Activated T-helper 1 cell treated with anti-CD3 and anti-CD28 coated beads, Interleukin-2, amount 50 U/mL, for 16 hours (primary cell): Measurements from ENCODE around the gene ADAMTS4.
A peak's percentile ranks its signal among the peaks of the same experiment; 100 is the strongest.

Experiments
- DNase-seq, 2 donors: peaks; one replicate each; pipeline ENCODE4 v3.0.0-alpha.2; 2020; ENCODE audit warnings: low read depth in 1 of 2, low spot score in 1 of 2

The ADAMTS4 gene

GRCh38 chr1:161174911-161175310 is 23.9 kb downstream of the ADAMTS4 start:
- no peak for DNase-seq

GRCh38 chr1:161173711-161174110 is 25.1 kb downstream of the ADAMTS4 start:
- DNase-seq = no peak

GRCh38 chr1:161172776-161173376 is 26.0 kb downstream of the ADAMTS4 start:
- no peak for DNase-seq

- no peak for DNase-seq
These were observed 26.5 kb downstream of the ADAMTS4 start for GRCh38 chr1:161172349-161172748.

GRCh38 chr1:161171696-161172095 is 27.2 kb downstream of the ADAMTS4 start:
- no peak for DNase-seq

GRCh38 chr1:161171191-161171590 is 27.7 kb downstream of the ADAMTS4 start:
- DNase-seq = no peak

GRCh38 chr1:161168906-161169305 is 29.9 kb downstream of the ADAMTS4 start:
- DNase-seq = no peak

- no peak for DNase-seq
These were observed 31.9 kb downstream of the ADAMTS4 start for GRCh38 chr1:161166669-161167548.

GRCh38 chr1:161165742-161166668 is 32.8 kb downstream of the ADAMTS4 start, which contains the start of gene PPOX:
Gene PPOX, plus strand, starts transcription at chr1:161166426. Its CDS starts 422 bp downstream, at chr1:161166848.
- DNase-seq = peak; percentile 84 to 85

- DNase-seq = no peak
These were observed 33.8 kb downstream of the ADAMTS4 start for GRCh38 chr1:161164901-161165610.

GRCh38 chr1:161163793-161164192 is 35.1 kb downstream of the ADAMTS4 start:
- DNase-seq = no peak

GRCh38 chr1:161162806-161163205 is 36.0 kb downstream of the ADAMTS4 start:
- no peak for DNase-seq

- DNase-seq = no peak
These were observed 36.8 kb downstream of the ADAMTS4 start for GRCh38 chr1:161162052-161162451.

- no peak for DNase-seq
These were observed 37.2 kb downstream of the ADAMTS4 start for GRCh38 chr1:161161652-161162051.

GRCh38 chr1:161160671-161161145 is 38.1 kb downstream of the ADAMTS4 start:
- DNase-seq = no peak

GRCh38 chr1:161159913-161160243 is 39.0 kb downstream of the ADAMTS4 start:
- DNase-seq = no peak

GRCh38 chr1:161159087-161159912 is 39.6 kb downstream of the ADAMTS4 start, which contains the start of gene USP21:
Gene USP21, plus strand, starts transcription at chr1:161159500. Its CDS starts 1,141 bp downstream, at chr1:161160641.
- DNase-seq = peak; percentile 80 to 88

GRCh38 chr1:161158316-161159010 is 40.4 kb downstream of the ADAMTS4 start:
- DNase-seq = no peak

- no peak for DNase-seq
These were observed 41.0 kb downstream of the ADAMTS4 start for GRCh38 chr1:161157867-161158266.
